ENCODE results near the gene VPS13C.

VPS13C gene, protein sequence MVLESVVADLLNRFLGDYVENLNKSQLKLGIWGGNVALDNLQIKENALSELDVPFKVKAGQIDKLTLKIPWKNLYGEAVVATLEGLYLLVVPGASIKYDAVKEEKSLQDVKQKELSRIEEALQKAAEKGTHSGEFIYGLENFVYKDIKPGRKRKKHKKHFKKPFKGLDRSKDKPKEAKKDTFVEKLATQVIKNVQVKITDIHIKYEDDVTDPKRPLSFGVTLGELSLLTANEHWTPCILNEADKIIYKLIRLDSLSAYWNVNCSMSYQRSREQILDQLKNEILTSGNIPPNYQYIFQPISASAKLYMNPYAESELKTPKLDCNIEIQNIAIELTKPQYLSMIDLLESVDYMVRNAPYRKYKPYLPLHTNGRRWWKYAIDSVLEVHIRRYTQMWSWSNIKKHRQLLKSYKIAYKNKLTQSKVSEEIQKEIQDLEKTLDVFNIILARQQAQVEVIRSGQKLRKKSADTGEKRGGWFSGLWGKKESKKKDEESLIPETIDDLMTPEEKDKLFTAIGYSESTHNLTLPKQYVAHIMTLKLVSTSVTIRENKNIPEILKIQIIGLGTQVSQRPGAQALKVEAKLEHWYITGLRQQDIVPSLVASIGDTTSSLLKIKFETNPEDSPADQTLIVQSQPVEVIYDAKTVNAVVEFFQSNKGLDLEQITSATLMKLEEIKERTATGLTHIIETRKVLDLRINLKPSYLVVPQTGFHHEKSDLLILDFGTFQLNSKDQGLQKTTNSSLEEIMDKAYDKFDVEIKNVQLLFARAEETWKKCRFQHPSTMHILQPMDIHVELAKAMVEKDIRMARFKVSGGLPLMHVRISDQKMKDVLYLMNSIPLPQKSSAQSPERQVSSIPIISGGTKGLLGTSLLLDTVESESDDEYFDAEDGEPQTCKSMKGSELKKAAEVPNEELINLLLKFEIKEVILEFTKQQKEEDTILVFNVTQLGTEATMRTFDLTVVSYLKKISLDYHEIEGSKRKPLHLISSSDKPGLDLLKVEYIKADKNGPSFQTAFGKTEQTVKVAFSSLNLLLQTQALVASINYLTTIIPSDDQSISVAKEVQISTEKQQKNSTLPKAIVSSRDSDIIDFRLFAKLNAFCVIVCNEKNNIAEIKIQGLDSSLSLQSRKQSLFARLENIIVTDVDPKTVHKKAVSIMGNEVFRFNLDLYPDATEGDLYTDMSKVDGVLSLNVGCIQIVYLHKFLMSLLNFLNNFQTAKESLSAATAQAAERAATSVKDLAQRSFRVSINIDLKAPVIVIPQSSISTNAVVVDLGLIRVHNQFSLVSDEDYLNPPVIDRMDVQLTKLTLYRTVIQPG (N-terminal part only)

GRCh38 chr15:62060113-62060895 lies at the start of gene VPS13C:
Gene VPS13C (minus strand): TSS chr15:62060447. CDS start chr15:62060374, 73 bp downstream.
- peak; percentile 57 to 91 (median 60) for DNase-seq (ENCODE audit: low read depth in 2 of 3, low spot score in 2 of 3)

DNA sequence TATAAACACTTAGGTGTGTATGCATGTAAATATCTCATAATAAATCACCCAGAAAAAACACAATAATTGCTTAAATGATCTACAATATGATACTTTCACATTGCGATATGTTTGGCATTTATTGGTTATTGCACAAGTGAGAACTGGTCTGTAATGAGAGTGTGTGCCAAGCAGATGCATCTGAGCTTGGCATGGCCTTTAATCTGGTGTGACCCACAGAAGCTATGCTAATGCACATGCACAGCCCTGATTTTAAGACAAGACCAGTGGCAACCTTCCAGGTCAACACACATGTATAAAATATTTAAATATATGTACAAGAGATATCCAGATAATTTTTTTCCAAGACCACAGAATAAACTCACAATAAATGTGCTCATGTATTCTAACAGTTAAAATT lies 49.2 kb upstream of the VPS13C start:
- DNase-seq (ENCODE audit: low read depth in 2 of 3, low spot score in 2 of 3) = no peak

DNA sequence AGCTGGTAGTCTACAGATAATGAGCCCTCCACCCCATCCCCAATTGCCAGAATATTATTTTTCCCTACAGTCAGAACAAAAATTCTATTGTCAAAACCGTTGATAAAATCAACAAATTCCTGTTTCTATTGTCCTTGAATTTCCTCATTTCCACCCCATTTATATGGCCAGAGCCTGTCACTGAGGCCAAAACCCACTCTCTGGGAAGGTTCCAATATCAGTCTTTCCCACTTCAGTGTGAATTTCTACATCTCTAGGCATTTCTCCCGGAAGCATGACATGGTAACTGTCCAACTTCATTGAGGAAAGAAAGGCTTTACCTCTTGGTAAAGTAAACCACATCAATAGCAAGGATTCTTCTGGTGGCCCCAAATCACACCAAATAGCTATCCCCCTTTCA lies 48.2 kb upstream of the VPS13C start:
- DNase-seq (ENCODE audit: low read depth in 2 of 3, low spot score in 2 of 3) = no peak

DNA sequence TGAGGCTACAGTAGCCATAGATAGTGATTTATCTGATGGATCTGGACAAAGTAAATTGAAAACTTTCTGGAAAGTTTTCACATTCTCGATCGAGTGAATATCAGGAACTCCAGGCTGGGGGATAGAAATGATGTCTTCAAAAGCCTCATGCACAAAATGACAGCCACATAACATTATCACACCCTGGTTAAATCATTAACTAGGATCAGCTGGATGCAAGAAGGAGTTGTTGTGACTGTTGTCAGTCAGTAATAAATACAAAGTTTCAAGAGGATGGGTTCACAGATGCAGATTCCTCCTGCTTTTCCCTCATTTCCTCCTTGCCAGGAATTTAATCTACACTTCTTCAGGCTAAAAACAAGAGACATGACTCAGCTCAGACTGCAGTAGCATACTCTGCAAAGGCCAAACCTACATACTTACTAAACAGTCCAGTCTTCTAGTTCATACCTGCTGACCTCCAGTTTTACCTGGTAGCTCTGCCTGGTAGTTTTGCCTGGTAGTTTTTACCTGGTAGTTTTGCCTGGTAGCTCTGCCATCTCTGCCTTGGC lies 47.4 kb upstream of the VPS13C start:
- DNase-seq (ENCODE audit: low read depth in 2 of 3, low spot score in 2 of 3) = no peak

- DNase-seq (ENCODE audit: low read depth in 2 of 3, low spot score in 2 of 3) = no peak
These were observed 45.8 kb upstream of the VPS13C start for GRCh38 chr15:62106096-62106495.

DNA sequence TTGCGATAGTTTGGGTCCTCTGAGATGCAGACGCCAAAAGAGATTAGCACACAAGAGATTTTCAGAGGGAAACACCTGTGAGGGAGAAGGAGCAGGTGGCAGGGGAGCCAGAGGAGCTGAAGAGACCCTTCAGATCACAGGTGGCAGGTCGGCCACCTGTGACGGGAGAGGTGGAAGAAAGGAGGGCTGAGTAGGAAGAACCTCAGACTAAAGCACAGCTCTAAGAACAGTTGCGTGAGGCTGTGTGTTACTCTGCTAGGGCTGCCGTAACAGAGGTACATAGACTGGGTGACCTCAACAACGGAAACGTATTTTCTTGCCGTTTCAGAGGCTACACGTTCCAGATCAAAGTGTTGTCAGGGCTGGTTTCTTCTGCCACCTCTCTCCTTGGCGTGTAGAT lies 45.0 kb upstream of the VPS13C start:
- no peak for DNase-seq (ENCODE audit: low read depth in 2 of 3, low spot score in 2 of 3)

DNA sequence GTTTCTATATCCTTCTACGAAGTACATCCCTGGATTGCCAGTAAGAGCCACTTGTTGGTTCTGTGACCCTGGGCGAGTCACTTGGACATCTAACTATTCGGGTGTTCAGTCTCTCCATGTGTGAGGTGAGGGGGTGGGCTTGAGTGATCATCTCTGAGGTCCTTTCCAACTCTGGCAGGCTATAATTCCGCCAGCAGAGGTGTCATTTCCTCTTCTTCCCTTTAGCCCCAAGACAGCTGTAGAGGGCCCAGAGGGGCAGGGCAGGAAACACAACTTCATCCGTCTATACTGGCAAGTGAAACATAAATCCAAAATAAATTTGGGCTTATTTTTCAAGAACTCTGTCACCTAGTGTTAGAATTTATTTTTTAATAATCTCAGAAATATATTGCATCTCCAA lies 44.6 kb upstream of the VPS13C start:
- DNase-seq (ENCODE audit: low read depth in 2 of 3, low spot score in 2 of 3) = no peak

GRCh38 chr15:62104401-62104800 lies 44.2 kb upstream of the VPS13C start:
- no peak for DNase-seq (ENCODE audit: low read depth in 2 of 3, low spot score in 2 of 3)

GRCh38 chr15:62103431-62103830 lies 43.2 kb upstream of the VPS13C start:
- no peak for DNase-seq (ENCODE audit: low read depth in 2 of 3, low spot score in 2 of 3)

- DNase-seq (ENCODE audit: low read depth in 2 of 3, low spot score in 2 of 3) = no peak
These were observed 38.9 kb upstream of the VPS13C start for GRCh38 chr15:62099094-62099601.

- no peak for DNase-seq (ENCODE audit: low read depth in 2 of 3, low spot score in 2 of 3)
These were observed 34.1 kb upstream of the VPS13C start for GRCh38 chr15:62094388-62094787.

- no peak for DNase-seq (ENCODE audit: low read depth in 2 of 3, low spot score in 2 of 3)
These were observed 33.6 kb upstream of the VPS13C start for GRCh38 chr15:62093809-62094208.

GRCh38 chr15:62090988-62091387 lies 30.7 kb upstream of the VPS13C start:
- no peak for DNase-seq (ENCODE audit: low read depth in 2 of 3, low spot score in 2 of 3)

- no peak for DNase-seq (ENCODE audit: low read depth in 2 of 3, low spot score in 2 of 3)
These were observed 29.4 kb upstream of the VPS13C start for GRCh38 chr15:62089616-62090015.

DNA sequence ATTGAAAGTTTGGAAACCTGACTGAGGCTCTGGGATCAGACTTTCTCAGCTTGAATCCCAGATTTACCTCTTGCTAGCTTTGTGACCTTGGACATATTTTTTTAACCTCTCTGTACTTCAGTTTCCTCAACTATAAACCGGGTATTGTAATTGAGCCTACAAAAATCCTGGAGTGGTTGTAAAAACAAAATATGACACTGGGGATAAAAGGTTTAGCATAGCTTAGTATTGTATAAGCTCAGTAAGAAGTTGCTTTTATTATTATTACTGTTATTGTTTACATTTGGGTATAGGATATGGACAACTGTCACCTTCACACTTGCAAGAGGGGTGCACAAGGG lies 28.1 kb upstream of the VPS13C start:
- no peak for DNase-seq (ENCODE audit: low read depth in 2 of 3, low spot score in 2 of 3)

DNA sequence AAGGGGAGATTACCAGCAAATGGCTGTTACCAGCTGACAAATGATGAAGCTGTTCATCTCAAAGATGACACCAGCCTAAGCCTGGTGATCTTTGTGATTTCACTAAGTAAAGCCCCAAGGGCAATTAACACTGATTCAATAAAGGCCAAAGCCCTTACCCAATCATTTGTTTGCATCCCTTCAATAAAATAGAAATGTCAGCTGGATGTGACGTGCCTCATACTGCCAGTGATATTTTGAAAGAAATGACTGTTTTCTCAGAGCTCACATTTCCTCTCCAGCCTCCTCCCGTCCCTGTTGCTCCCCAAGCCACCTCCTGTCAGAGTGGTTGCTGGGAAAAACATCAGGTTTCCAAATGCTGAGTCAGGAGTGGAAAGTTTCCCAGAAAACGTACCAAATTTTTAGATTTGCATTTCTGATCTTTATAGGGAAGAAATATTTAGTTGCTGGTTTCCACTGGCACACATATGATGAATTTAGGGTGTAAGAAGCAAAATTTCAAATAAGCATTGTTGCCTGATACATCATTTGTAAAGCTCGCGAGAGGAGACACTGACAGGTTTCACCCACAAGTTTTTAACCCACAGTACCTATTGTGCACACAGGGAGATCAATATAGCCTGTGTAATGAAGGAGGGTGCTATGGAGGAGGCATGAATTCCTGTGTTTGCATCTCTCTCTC lies 27.6 kb upstream of the VPS13C start:
- DNase-seq (ENCODE audit: low read depth in 2 of 3, low spot score in 2 of 3) = no peak

DNA sequence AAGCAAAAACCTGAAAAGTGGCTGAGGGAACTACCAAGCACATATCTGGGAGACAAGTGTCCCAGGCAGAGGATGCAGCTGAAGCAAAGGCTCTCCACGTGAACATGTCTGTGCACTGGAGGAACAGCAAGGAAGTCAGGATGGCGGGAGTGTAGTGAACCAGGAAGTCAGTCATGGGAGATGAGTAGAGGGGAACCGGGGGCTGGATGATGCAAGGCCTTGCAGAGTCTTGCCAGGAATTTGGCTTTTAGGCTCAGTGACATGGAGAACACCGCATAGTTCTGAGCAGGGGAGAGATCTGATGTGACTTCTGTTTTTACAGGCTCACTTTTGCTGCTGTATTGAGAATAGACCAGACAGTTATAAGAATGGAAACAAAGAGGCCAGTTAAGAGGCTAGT lies 25.5 kb upstream of the VPS13C start:
- DNase-seq (ENCODE audit: low read depth in 2 of 3, low spot score in 2 of 3) = no peak

DNA sequence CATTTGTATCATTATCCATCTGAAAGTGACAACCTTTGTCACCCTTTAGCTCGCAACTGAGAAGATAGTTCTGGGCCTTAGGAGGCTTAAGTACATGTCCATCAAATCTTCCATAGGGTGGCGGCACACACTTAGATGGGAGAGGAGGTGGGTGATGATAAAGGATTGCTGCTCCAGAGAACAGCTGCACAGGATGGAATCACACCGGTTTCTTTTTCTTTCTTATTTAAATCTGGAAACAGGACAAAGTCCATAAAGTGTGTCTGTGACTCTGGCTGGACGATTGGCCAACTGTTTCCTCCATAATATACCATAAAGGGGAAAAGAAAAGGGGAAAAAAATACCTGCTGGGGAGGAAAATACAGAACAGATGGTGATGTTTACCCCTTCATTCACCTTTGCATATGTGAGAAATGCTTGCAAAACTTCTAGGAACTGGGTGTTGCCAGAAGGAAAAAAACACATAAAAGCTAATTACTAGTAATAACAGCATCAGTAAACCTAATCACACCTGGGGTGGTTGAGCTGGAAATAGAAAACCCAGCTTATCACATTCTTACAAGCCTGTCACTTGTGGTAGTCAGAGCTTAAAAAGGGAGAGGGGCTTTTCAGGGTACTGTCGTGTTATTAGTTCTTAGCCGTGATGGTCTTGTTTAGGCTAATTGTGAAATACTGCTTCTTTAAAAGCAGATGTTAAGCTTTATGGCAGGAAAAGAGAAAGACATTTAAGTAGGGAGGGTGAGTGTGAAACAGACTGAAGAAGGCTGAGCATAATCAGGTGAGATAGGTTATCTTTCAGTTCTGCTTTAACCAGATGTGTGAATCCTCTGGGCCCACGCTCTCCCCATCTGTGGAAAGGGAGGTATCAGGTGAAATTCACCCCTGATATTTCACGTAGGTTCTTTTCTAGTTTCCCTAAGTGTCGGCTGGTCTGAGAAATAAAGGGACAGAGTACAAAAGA lies 23.2 kb upstream of the VPS13C start:
- DNase-seq (ENCODE audit: low read depth in 2 of 3, low spot score in 2 of 3) = no peak

Data from activated CD8-positive, alpha-beta memory T cell treated with anti-CD3 and anti-CD28 coated beads for 48 hours (primary cell).